ENCODE data around the gene SRPK1. TPM values are rescaled to one million over a fixed set of nuclear protein-coding genes. Genes with fewer than 3 reads are reported as not detected.

Gene SRPK1
- total RNA-seq = 10 to 100 TPM; 25.4 to 36.5 (median 30.4) TPM

DNA sequence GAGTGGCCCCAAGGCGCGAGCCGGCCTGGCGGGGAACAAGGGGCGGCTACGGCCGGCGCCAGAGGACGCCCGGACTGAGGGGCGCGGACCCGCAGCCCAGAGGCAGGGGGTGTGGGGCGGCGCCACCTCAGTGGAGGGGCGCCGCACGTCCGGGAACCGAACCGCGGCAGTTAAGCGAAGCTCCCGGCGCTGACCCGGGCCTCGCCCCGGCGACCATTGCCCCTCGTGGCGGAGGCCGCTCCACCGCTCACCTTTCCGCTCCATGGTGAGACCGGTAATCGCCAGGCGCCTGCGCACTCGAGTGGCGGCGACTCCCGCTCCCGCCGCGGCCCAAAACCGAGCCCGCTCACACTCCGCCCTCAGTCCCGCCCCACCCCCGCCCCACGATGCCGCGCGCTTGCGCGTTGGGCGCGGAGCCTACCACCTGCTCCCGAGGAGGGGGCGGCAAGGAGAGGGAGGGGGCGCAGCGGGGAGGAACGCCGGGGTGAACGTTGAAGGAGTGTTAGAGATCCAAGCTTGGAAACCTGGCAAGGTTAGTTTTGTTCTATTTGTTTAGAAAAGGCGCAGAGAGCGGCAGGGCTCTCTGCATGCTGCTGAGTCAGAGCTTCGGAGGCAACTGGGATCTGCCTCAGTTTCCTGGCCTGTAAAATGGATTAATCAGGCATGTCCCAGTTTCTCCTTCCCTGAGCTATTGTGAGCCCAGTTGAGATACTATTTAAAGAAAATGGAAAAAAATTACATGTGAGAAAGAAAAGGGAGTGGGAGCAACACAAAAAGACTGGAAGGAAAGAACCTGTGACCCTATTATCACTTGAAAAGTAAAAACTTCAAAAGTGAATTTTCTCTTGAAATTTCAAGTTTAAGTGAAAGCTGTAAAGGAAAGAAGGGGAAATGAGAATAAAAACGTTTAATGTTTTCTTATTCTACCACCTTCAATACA is at the start of gene SRPK1:
Gene SRPK1 (minus strand): TSS at position 306 of the 940 bp plus-strand sequence. CDS start 42 bp downstream, at position 264.
- no peaks in the 10 kb centered on the region for H3K9me3 ChIP-seq
- DNase-seq (ENCODE audit: extremely low spot score) = peak; percentile 93
- H3K4me3 ChIP-seq = peak within 1 kb of the TSS; percentile 83 to 99 (median 96)
- no peaks in the 10 kb centered on the region for H3K27me3 ChIP-seq
- intact Hi-C loops (cut with DNase I) = no loop called here
- TF ChIP-seq POLR2A (IDR thresholded peaks at IDR 0.05; ENCODE audit: low read depth) (no peak), EP300 (IDR thresholded peaks at IDR 0.05) (no peak), POLR2AphosphoS5 (IDR thresholded peaks at IDR 0.05) (peak; percentile 80 to 84)
- TF ChIP-seq, protein P1, sequence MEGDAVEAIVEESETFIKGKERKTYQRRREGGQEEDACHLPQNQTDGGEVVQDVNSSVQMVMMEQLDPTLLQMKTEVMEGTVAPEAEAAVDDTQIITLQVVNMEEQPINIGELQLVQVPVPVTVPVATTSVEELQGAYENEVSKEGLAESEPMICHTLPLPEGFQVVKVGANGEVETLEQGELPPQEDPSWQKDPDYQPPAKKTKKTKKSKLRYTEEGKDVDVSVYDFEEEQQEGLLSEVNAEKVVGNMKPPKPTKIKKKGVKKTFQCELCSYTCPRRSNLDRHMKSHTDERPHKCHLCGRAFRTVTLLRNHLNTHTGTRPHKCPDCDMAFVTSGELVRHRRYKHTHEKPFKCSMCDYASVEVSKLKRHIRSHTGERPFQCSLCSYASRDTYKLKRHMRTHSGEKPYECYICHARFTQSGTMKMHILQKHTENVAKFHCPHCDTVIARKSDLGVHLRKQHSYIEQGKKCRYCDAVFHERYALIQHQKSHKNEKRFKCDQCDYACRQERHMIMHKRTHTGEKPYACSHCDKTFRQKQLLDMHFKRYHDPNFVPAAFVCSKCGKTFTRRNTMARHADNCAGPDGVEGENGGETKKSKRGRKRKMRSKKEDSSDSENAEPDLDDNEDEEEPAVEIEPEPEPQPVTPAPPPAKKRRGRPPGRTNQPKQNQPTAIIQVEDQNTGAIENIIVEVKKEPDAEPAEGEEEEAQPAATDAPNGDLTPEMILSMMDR (IDR thresholded peaks at IDR 0.05) = peak in 1 of 3 experiments; percentile 8
- peaks cover 10 to 43% (median 34%) of the 10 kb centered on the region in 4 donors for H3K4me1 ChIP-seq
- H3K27ac ChIP-seq (replicated peaks in 1 of 4) = peak within 1 kb of the TSS; percentile 80 to 85 (median 82)
- 1% methylated on average over 31 of the region's 69 CpGs for WGBS
- H3K36me3 ChIP-seq = peaks cover 0 to 5% (median 0%) of the 10 kb centered on the region in 4 donors

DNA sequence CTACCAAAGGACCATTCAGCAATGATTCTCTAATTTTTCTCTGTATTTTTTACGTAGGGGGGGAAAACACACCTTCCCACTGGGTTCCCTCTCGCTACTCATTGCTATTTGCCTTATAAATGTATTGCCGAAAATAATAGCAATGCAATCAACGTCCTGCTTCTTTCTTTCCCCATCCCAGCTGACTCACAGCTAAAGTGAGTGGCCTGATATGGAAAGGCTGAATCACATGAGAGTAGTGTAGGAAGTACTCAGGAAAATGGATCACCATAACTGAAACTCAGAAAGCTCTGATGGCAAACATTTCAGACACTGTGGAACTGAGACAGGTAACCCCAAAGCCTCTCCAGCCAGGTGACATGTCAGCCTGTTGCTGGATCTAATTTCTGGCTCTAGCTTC is 49.3 kb upstream of the SRPK1 start:
- 85% methylated on average over 4 of the region's 4 CpGs for WGBS
- TF ChIP-seq POLR2AphosphoS5 (IDR thresholded peaks at IDR 0.05) = no peak
- TF ChIP-seq POLR2A (IDR thresholded peaks at IDR 0.05; ENCODE audit: low read depth) = no peak
- TF ChIP-seq EP300 (IDR thresholded peaks at IDR 0.05) = no peak
- TF ChIP-seq, protein P1 (IDR thresholded peaks at IDR 0.05) = no peak

DNA sequence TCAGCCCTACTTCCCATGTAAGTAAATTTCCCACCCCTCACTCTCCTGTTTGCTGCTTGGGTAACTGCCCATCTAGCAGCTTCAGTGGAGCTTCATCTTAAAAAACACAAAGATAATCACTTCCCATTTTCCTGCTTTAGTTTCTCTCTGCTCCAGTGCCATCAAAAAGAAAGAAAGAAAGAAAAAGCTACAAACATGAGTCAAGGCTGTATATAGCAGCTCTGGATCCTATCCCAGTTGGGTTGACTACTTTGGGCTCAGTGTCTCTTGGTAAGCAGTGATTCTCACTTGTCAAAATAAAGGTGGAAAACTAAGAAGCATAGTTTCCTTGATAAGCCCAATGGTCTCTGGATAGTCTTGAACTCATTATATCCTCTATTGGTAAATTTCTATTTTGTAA is 48.7 kb upstream of the SRPK1 start:
- H3K27me3 ChIP-seq = no peaks in the 10 kb centered on the region
- no peaks in the 10 kb centered on the region for H3K4me1 ChIP-seq
- H3K27ac ChIP-seq (replicated peaks in 1 of 4) = no peak overlapping the region
- no peak overlapping the region for H3K4me3 ChIP-seq
- DNase-seq (ENCODE audit: extremely low spot score) = no peak
- no peak for TF ChIP-seq POLR2A (IDR thresholded peaks at IDR 0.05; ENCODE audit: low read depth)
- no peak for TF ChIP-seq EP300 (IDR thresholded peaks at IDR 0.05)
- no peak for TF ChIP-seq POLR2AphosphoS5 (IDR thresholded peaks at IDR 0.05)
- TF ChIP-seq, protein P1 (IDR thresholded peaks at IDR 0.05) = no peak
- intact Hi-C loops (cut with DNase I) = no loop called here
- H3K9me3 ChIP-seq = no peaks in the 10 kb centered on the region
- H3K36me3 ChIP-seq = no peaks in the 10 kb centered on the region

More for the DNA sequence above, 49.3 kb upstream of the SRPK1 start:
- intact Hi-C loops (cut with DNase I) = no loop called here
- no peaks in the 10 kb centered on the region for H3K27me3 ChIP-seq
- H3K4me3 ChIP-seq = no peak overlapping the region
- H3K4me1 ChIP-seq = no peaks in the 10 kb centered on the region
- H3K9me3 ChIP-seq = no peaks in the 10 kb centered on the region
- no peak for DNase-seq (ENCODE audit: extremely low spot score)
- H3K36me3 ChIP-seq = no peaks in the 10 kb centered on the region
- H3K27ac ChIP-seq (replicated peaks in 1 of 4) = no peak overlapping the region

DNA sequence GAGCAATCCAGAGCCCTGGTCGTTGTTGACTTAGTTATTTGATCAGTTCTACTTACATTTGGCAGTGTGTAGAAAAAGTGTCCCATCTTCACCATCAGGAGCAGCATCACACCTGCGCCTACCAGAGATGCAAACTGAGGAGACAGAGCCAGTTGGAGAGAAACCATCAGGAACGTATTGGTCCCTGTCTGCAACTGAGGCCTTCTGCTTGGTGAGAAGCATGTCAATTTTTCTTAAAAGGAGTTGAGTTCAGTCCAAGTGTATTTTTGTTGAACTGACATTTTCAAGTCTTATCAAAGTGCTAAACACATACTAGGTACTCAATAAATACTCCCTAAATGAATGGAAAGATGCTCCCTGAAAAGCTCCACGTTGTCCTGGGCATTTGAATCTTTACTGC is 47.9 kb upstream of the SRPK1 start:
- no peak for DNase-seq (ENCODE audit: extremely low spot score)
- intact Hi-C loops (cut with DNase I) = no loop called here
- Histone ChIP-seq H3K36me3 (no peaks in the 10 kb centered on the region), H3K9me3 (no peaks in the 10 kb centered on the region), H3K4me1 (no peaks in the 10 kb centered on the region), H3K4me3 (no peak overlapping the region), H3K27me3 (no peaks in the 10 kb centered on the region), H3K27ac (replicated peaks in 1 of 4) (no peak overlapping the region)
- TF ChIP-seq POLR2A (IDR thresholded peaks at IDR 0.05; ENCODE audit: low read depth) (no peak), EP300 (IDR thresholded peaks at IDR 0.05) (no peak)
- TF ChIP-seq, protein P1 (IDR thresholded peaks at IDR 0.05) = no peak
- 87% methylated on average over 4 of the region's 4 CpGs for WGBS

Measured in esophagus muscularis mucosa (tissue), 4 donors.